NCI-H1417 treated with DMSO at 0.1 percent for 48 hours (cell line): ENCODE data around the gene COMMD10.

Experiments used
- DNase-seq: peaks from one replicate; lab custom pipeline; 2025; lab: John Stamatoyannopoulos, UW

The COMMD10 gene

GRCh38 chr5:116292321-116292720, 207.5 kb downstream of the COMMD10 start:
- no peak for DNase-seq

GRCh38 chr5:116296335-116297072, 211.7 kb downstream of the COMMD10 start:
- no peak for DNase-seq

GRCh38 chr5:116297296-116297814, 212.5 kb downstream of the COMMD10 start:
- DNase-seq: no peak

GRCh38 chr5:116299746-116300640, 215.2 kb downstream of the COMMD10 start:
- no peak for DNase-seq

GRCh38 chr5:116301110-116301509, 216.3 kb downstream of the COMMD10 start:
- DNase-seq: no peak

- no peak for DNase-seq
Observed at GRCh38 chr5:116303340-116303739, 218.5 kb downstream of the COMMD10 start.

- DNase-seq: peak; percentile 16
Observed at GRCh38 chr5:116303810-116304209, 219.0 kb downstream of the COMMD10 start.

GRCh38 chr5:116305899-116306298, 221.1 kb downstream of the COMMD10 start:
- no peak for DNase-seq

GRCh38 chr5:116306846-116307245, 222.0 kb downstream of the COMMD10 start:
- no peak for DNase-seq

- no peak for DNase-seq
Observed at GRCh38 chr5:116308391-116308790, 223.6 kb downstream of the COMMD10 start.

GRCh38 chr5:116313366-116313765, 228.5 kb downstream of the COMMD10 start:
- DNase-seq: no peak

- no peak for DNase-seq
Observed at GRCh38 chr5:116315531-116315930, 230.7 kb downstream of the COMMD10 start.

- DNase-seq: no peak
Observed at GRCh38 chr5:116318091-116318854, 233.4 kb downstream of the COMMD10 start.

- no peak for DNase-seq
Observed at GRCh38 chr5:116320486-116320885, 235.7 kb downstream of the COMMD10 start.

GRCh38 chr5:116329503-116329902, 244.7 kb downstream of the COMMD10 start:
- no peak for DNase-seq

- DNase-seq: no peak
Observed at GRCh38 chr5:116340799-116341198, 256.0 kb downstream of the COMMD10 start.
